K562 (cell line): ENCODE measurements around the gene TRAPPC2L. TPM values are rescaled to one million over a fixed set of nuclear protein-coding genes. Genes with fewer than 3 reads are reported as not detected.

Source experiments
- ATAC-seq: fragments of 200-7000 bp; cut with Tn5 transposase; 3 replicates; pipeline ENCODE4 v1.9.1; 2020; ENCODE audit warnings: moderate library complexity
- BruUV-seq: library from RNA; stranded (reverse); fragments of 400-500 nt; replicated peaks from 2 replicates; lab custom pipeline; 2021; lab: Mats Ljungman, UMichigan
- CTCF ChIA-PET: fragments of 300-600 bp; formaldehyde crosslinking; extraction: SDS; loops from one replicate; lab custom pipeline; 2021; ENCODE audit warnings: low intra/inter-chr PET ratio; lab: Yijun Ruan, JAX
- POLR2A ChIA-PET: fragments of 300-600, 350-650 bp; sonication (Branson Sonifier 250); formaldehyde crosslinking; extraction: SDS; loops from one replicate; lab custom pipeline; 2021; ENCODE audit warnings: antibody characterized with exemption, inconsistent platforms; lab: Yijun Ruan, JAX
- DNase-seq, 4 experiments: peaks; one replicate each; pipeline versions ENCODE4 v3.0.0 to v3.0.0-alpha.2; 2011 to 2018; ENCODE audit warnings: low spot score in 3 of 4, mixed read lengths in 3 of 4; ENCODE audit errors: extremely low read depth in 1 of 4
- FAIRE-seq: peaks from 2 replicates; lab custom pipeline; 2011; peaks lifted over from hg19 to GRCh38; lab: Jason Lieb, UNC
- H2AFZ ChIP-seq: 2 replicates; pipeline ENCODE4 v1.6.0; 2011; ENCODE audit warnings: low read depth, low read length, control low read depth, inconsistent platforms
- H3K27ac ChIP-seq: fragments of 200-600 bp; 3 replicates; pipeline ENCODE4 v1.8.0; 2011; ENCODE audit warnings: low read depth, mild to moderate bottlenecking, control low read depth, inconsistent platforms, low read length, moderate library complexity, mixed read lengths; ENCODE audit errors: extremely low read depth
- H3K27me3 ChIP-seq, 2 experiments: fragments of 300-600 bp in 1 of 2; 2 replicates in 1 of 2; 3 replicates in 1 of 2; pipeline versions ENCODE4 v1.6.0 to v1.8.0; 2011; ENCODE audit warnings: inconsistent platforms in 2 of 2, low read length in 2 of 2, mild to moderate bottlenecking in 1 of 2, mixed read lengths in 1 of 2, moderate library complexity in 1 of 2; ENCODE audit not compliant: control insufficient read depth in 2 of 2, insufficient read depth in 2 of 2
- H3K36me3 ChIP-seq: fragments of 300-600 bp; 3 replicates; pipeline ENCODE4 v1.8.0; 2011; ENCODE audit warnings: mild to moderate bottlenecking, low read length, inconsistent platforms; ENCODE audit not compliant: control insufficient read depth, insufficient read depth
- H3K4me1 ChIP-seq, 2 experiments: fragments of 200-600 bp in 1 of 2; replicated peaks in 1 of 2; 2 replicates in 1 of 2; 3 replicates in 1 of 2; pipeline versions ENCODE4 v1.5.1 to v1.8.0; 2011; ENCODE audit warnings: inconsistent platforms in 2 of 2, low read length in 2 of 2, mild to moderate bottlenecking in 1 of 2, mixed read lengths in 1 of 2, moderate library complexity in 1 of 2; ENCODE audit not compliant: control insufficient read depth in 2 of 2, insufficient read depth in 2 of 2
- H3K4me2 ChIP-seq: 2 replicates; pipeline ENCODE4 v1.6.1; 2011; ENCODE audit warnings: low read length, control low read depth, inconsistent platforms, mixed read lengths; ENCODE audit not compliant: insufficient read depth
- H3K4me3 ChIP-seq: fragments of 200-600 bp; sonication (generic), shearing (Covaris generic); 2 replicates; pipeline ENCODE4 v1.5.1; 2016; ENCODE audit warnings: control low read depth, inconsistent platforms
- H3K79me2 ChIP-seq: fragments of 200-600 bp; 3 replicates; pipeline ENCODE4 v1.8.0; 2011; ENCODE audit warnings: low read length, inconsistent platforms; ENCODE audit not compliant: control insufficient read depth, insufficient read depth
- H3K9ac ChIP-seq, 2 experiments: 2 replicates each; pipeline versions ENCODE4 v1.6.0 to v1.6.1; 2011; ENCODE audit warnings: low read depth in 2 of 2, low read length in 2 of 2, control low read depth in 1 of 2, inconsistent platforms in 1 of 2, mild to moderate bottlenecking in 1 of 2, mixed read lengths in 1 of 2; ENCODE audit not compliant: insufficient read depth in 1 of 2
- H3K9me1 ChIP-seq: one replicate; pipeline ENCODE4 v1.6.0; 2011; ENCODE audit warnings: inconsistent platforms, mild to moderate bottlenecking, low read length, moderate library complexity; ENCODE audit not compliant: control insufficient read depth, insufficient read depth
- H3K9me3 ChIP-seq: replicated peaks from 2 replicates; pipeline ENCODE4 v1.5.1; 2011; ENCODE audit warnings: low read depth, low read length, inconsistent platforms; ENCODE audit not compliant: control insufficient read depth, insufficient read depth
- H4K20me1 ChIP-seq: replicated peaks from 2 replicates; pipeline ENCODE4 v1.6.1; 2011; ENCODE audit warnings: low read length, inconsistent platforms, mixed read lengths; ENCODE audit not compliant: control insufficient read depth, insufficient read depth
- DDX20 ChIP-seq: fragments of 450-650 bp; IDR thresholded peaks from 2 replicates; pipeline ENCODE4 v1.6.1; 2016; ENCODE audit warnings: missing genetic modification characterization, low read depth, mild to moderate bottlenecking, missing compliant biosample characterization, moderate library complexity
- POLR2G ChIP-seq: fragments of 200-400 bp; formaldehyde crosslinking; IDR thresholded peaks from 2 replicates; pipeline ENCODE4 v1.6.1; 2017; ENCODE audit warnings: low read depth, mild to moderate bottlenecking, antibody characterized with exemption, low read length, moderate library complexity
- ZFP30 ChIP-seq: fragments of 250-450 bp; sonication (Bioruptor Pico); IDR thresholded peaks from 2 replicates; pipeline ENCODE4 v1.8.0; 2022; ENCODE audit warnings: moderate library complexity, mild to moderate bottlenecking, inconsistent platforms, borderline replicate concordance
- WGBS: fragments of 100-300 bp; shearing (Covaris generic); methylation state at CpG from one replicate; pipeline ENCODE4 v1.1.6; 2016; ENCODE audit warnings: low coverage, mixed read lengths; ENCODE audit not compliant: insufficient coverage; ENCODE audit errors: missing lambda C conversion rate; 5-methylcytosine and 5-hydroxymethylcytosine counted together
- in situ Hi-C: fragments of 300-500 bp; cut with MboI; formaldehyde crosslinking; loops from 4 replicates; pipeline ENCODE4 v1.15.0; 2018; ENCODE audit warnings: inconsistent platforms, mixed read lengths
- intact Hi-C: fragments of 100-400 bp; cut with micrococcal nuclease; formaldehyde crosslinking; loops from 2 replicates; pipeline ENCODE4 v1.14.2; 2022
- polyA plus RNA-seq, 8 experiments: library from polyadenylated mRNA; depleted of rRNA in 4 of 8; stranded (reverse) in 5 of 8; unstranded in 3 of 8; fragments of >200 nt; fragmentation: Nextera tagmentation in 2 of 8; fragmentation: Illumina TruSeq in 1 of 8; extraction: Ambion mirVana in 2 of 8; extraction: Trizol in 1 of 8; gene quantifications; 2 replicates each; pipeline versions ENCODE4 v1.2.1 to v1.2.3, GENCODE V29; 2011 to 2014; ENCODE audit warnings: inconsistent platforms in 1 of 8, missing spikeins in 1 of 8
- total RNA-seq, 7 experiments: library from RNA; depleted of rRNA in 6 of 7; stranded (reverse); fragments of >200 nt in 6 of 7; fragmentation: Illumina TruSeq in 2 of 7; extraction: Trizol in 2 of 7; gene quantifications; 2 replicates each; pipeline versions ENCODE4 v1.2.1 to v1.2.3, GENCODE V29; 2011 to 2021; ENCODE audit warnings: low replicate concordance in 1 of 7

The TRAPPC2L gene
- total and polyA plus RNA-seq, 9 of the 15 experiments (the other 6 are each of a cell fraction or from before 2014, with no cell fraction given) = 60.4 to 398 (median 97.5) TPM

DNA sequence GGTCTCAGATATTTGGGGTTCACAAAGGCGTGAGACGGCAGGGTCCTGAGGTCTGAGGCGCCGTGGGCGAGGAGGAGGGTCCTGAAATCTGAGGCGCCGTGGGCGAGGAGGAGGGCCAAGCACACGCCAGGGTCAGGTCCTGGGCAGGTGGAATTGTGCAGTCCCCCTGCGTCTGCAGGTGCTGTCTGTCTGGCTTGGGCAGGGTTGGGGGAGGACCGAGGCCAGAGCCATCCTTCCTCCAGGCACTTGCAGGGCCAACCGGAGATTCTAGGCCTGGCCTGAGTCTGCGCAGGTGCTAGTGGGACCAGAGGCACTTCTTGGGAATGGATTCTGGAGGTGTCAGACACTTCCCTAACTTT lies 42.8 kb upstream of the TRAPPC2L start:
- intact Hi-C loops (loop anchor here (5.0 to 10.0 kb wide), 3 partner anchors 163 to 693 kb away; partner anchors contain the start of genes CBFA2T3 and SPG7), in situ Hi-C loops (loop anchor here (5.0 to 10.0 kb wide), 2 partner anchors 353 to 401 kb away; partner anchors contain the start of gene ZNF778)
- Histone ChIP-seq H2AFZ (no peak overlapping the region), H3K4me2 (no peak overlapping the region), H3K27ac (no peak overlapping the region), H3K4me1 (peaks cover 14 to 81% of the 10 kb centered on the region in 2 experiments), H3K9me1 (no peaks in the 10 kb centered on the region), H3K79me2 (peaks cover 27% of the 10 kb centered on the region), H3K4me3 (no peak overlapping the region), H3K27me3 (no peaks in the 10 kb centered on the region), H3K9ac (peak overlapping the region in 1 of 2 experiments; percentile 77; a peak in 1 of 4 replicates), H4K20me1 (peaks cover 21% of the 10 kb centered on the region; the same call in 1 of the 2 replicates), H3K9me3 (no peaks in the 10 kb centered on the region), H3K36me3 (peaks cover 20% of the 10 kb centered on the region; the same call in 2 of the 3 replicates)
- no peak for ATAC-seq
- POLR2A ChIA-PET = interaction anchor here (1.4 kb wide), 1 partner anchor 19 kb away, joined by 3 read pairs; no protein-coding TSS in a partner anchor
- no peak for DNase-seq
- FAIRE-seq = no peak
- TF ChIP-seq DDX20 (tag) = no peak
- 0 out of 2 replicates have a peak, but pooled peaks have one; percentile 37 for TF ChIP-seq POLR2G
- BruUV-seq = no TSS peak
- 86% methylated on average over 13 of the region's 13 CpGs for WGBS
- CTCF ChIA-PET = no interaction called here

DNA sequence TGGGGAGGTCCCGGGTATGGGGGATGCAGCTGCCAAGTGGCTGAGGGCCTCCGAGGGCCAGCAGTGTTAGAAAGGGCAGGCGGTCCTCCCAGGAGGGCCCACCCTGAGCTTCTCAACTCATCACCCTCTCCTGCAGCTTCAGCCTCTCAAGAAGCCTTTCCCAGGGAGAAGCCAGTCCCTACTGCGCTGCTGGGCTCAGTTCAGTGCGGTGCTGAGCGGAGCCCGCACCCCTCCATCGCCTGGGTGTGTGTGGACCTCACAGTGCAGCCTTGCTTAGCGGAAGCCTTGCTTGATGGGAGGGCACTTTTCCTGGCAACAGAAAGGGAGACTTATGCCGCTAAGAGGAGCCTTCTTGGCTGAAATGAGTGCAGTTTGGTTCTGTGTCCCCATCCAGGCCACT lies 41.7 kb upstream of the TRAPPC2L start:
- Histone ChIP-seq H3K9me3 (no peaks in the 10 kb centered on the region), H3K79me2 (peaks cover 16% of the 10 kb centered on the region), H3K27me3 (no peaks in the 10 kb centered on the region), H2AFZ (no peak overlapping the region), H3K4me2 (no peak overlapping the region), H3K36me3 (peaks cover 9% of the 10 kb centered on the region; the same call in 2 of the 3 replicates), H3K4me3 (no peak overlapping the region), H3K4me1 (peaks cover 7 to 70% of the 10 kb centered on the region in 2 experiments), H3K27ac (no peak overlapping the region), H4K20me1 (peaks cover 10% of the 10 kb centered on the region; the same call in 1 of the 2 replicates), H3K9ac (peak overlapping the region in 1 of 2 experiments; percentile 50; a peak in 2 of 4 replicates), H3K9me1 (no peaks in the 10 kb centered on the region)
- no peak for ATAC-seq
- intact Hi-C loops = loop anchor here (10.0 kb wide), 1 partner anchor 190 kb away; no protein-coding TSS in a partner anchor
- FAIRE-seq = no peak
- DNase-seq = no peak
- no TSS peak for BruUV-seq
- 85% methylated on average over 9 of the region's 10 CpGs for WGBS
- CTCF ChIA-PET = interaction anchor here (1.0 kb wide), 1 partner anchor 352 kb away, joined by 8 read pairs; no protein-coding TSS in a partner anchor
- TF ChIP-seq POLR2G (0 out of 2 replicates have a peak, but pooled peaks have one; percentile 1), ZFP30 (CRISPR knock-in tag) (no peak)
- in situ Hi-C loops = loop anchor here (10.0 kb wide), 1 partner anchor 400 kb away; the partner anchor contains the start of gene ZNF778
- POLR2A ChIA-PET = interaction anchor here (0.6 to 0.8 kb wide), 3 partner anchors 11 to 423 kb away, joined by 3 read pairs; no protein-coding TSS in a partner anchor
